SK-N-SH (cell line): ENCODE measurements around the gene LSM10. TPM values are rescaled to one million over a fixed set of nuclear protein-coding genes. Genes with fewer than 3 reads are reported as not detected.

ENCODE experiments used
- CTCF ChIA-PET: fragments of 300-600, 350-600 bp; formaldehyde crosslinking; extraction: SDS; loops from one replicate; lab custom pipeline; 2021; lab: Yijun Ruan, JAX
- POLR2A ChIA-PET: fragments of 350-600 bp; sonication (Branson Sonifier 250); formaldehyde crosslinking; extraction: SDS; loops from one replicate; lab custom pipeline; 2020; ENCODE audit warnings: antibody characterized with exemption, inconsistent platforms; lab: Yijun Ruan, JAX
- DNase-seq: peaks from one replicate; pipeline ENCODE4 v3.0.0; 2012
- H2AFZ ChIP-seq: fragments of 200-600 bp; sonication (generic); 2 replicates; pipeline ENCODE4 v1.8.1; 2016; ENCODE audit warnings: antibody characterized with exemption, mild to moderate bottlenecking, low read depth
- H3F3A ChIP-seq: fragments of 200-600 bp; sonication (generic); replicated peaks from 2 replicates; pipeline ENCODE3; 2016; ENCODE audit warnings: antibody characterized with exemption, mild to moderate bottlenecking; ENCODE audit not compliant: insufficient read depth
- H3K27ac ChIP-seq, 2 experiments: fragments of 200-500 bp in 1 of 2; fragments of 200-600 bp in 1 of 2; sonication (Bioruptor generic) in 1 of 2; sonication (generic), shearing (Covaris generic) in 1 of 2; 2 replicates each; pipeline versions ENCODE4 v1.5.1 to v1.6.1; 2014 to 2016; ENCODE audit warnings: low read depth in 2 of 2, inconsistent platforms in 1 of 2, low read length in 1 of 2, mild to moderate bottlenecking in 1 of 2, mixed read lengths in 1 of 2
- H3K27me3 ChIP-seq: fragments of 200-600 bp; sonication (generic), shearing (Covaris generic); 2 replicates; pipeline ENCODE4 v1.6.1; 2016; ENCODE audit warnings: mixed run types; ENCODE audit not compliant: insufficient read depth
- H3K36me3 ChIP-seq, 2 experiments: fragments of 200-500 bp in 1 of 2; fragments of 200-600 bp in 1 of 2; sonication (Bioruptor generic) in 1 of 2; sonication (generic) in 1 of 2; replicated peaks in 1 of 2; 2 replicates each; pipeline versions ENCODE3 to v1.5.1; 2014 to 2016; ENCODE audit warnings: low read length in 1 of 2, mild to moderate bottlenecking in 1 of 2; ENCODE audit not compliant: insufficient read depth in 2 of 2, control insufficient read depth in 1 of 2
- H3K4me1 ChIP-seq, 2 experiments: fragments of 200-500 bp in 1 of 2; fragments of 200-600 bp in 1 of 2; sonication (Bioruptor generic) in 1 of 2; sonication (generic), shearing (Covaris generic) in 1 of 2; 2 replicates each; pipeline versions ENCODE4 v1.5.1 to v1.6.1; 2014 to 2016; ENCODE audit warnings: low read depth in 1 of 2, low read length in 1 of 2, mixed run types in 1 of 2; ENCODE audit not compliant: insufficient read depth in 2 of 2, control insufficient read depth in 1 of 2
- H3K4me2 ChIP-seq: fragments of 200-600 bp; sonication (generic), shearing (Covaris generic); 2 replicates; pipeline ENCODE4 v1.6.1; 2017; ENCODE audit warnings: mixed run types
- H3K4me3 ChIP-seq, 2 experiments: fragments of 200-500 bp in 1 of 2; fragments of 200-600 bp in 1 of 2; sonication (Bioruptor generic) in 1 of 2; sonication (generic), shearing (Covaris generic) in 1 of 2; 2 replicates each; pipeline versions ENCODE4 v1.5.1 to v1.8.1; 2014 to 2016; ENCODE audit warnings: low read depth in 2 of 2, inconsistent platforms in 1 of 2, low read length in 1 of 2, mild to moderate bottlenecking in 1 of 2, mixed read lengths in 1 of 2, moderate library complexity in 1 of 2
- H3K79me2 ChIP-seq: fragments of 200-600 bp; sonication (generic); 2 replicates; pipeline ENCODE4 v1.8.1; 2017; ENCODE audit warnings: mild to moderate bottlenecking; ENCODE audit not compliant: insufficient read depth
- H3K9ac ChIP-seq: fragments of 200-600 bp; sonication (generic); 2 replicates; pipeline ENCODE4 v1.6.1; 2017; ENCODE audit warnings: mixed run types
- H3K9me2 ChIP-seq: fragments of 200-600 bp; sonication (generic); 2 replicates; pipeline ENCODE4 v1.6.1; 2017; ENCODE audit warnings: mixed run types
- H3K9me3 ChIP-seq: fragments of 200-600 bp; sonication (generic); 2 replicates; pipeline ENCODE4 v1.6.1; 2017; ENCODE audit warnings: mixed run types, mild to moderate bottlenecking, moderate library complexity
- H4K20me1 ChIP-seq: fragments of 200-600 bp; sonication (generic); 2 replicates; pipeline ENCODE4 v1.6.1; 2017; ENCODE audit warnings: mild to moderate bottlenecking, mixed run types; ENCODE audit not compliant: insufficient read depth
- CHD2 ChIP-seq: fragments of 150-350 bp; IDR thresholded peaks from 2 replicates; pipeline ENCODE4 v1.6.1; 2018; ENCODE audit warnings: low read length; ENCODE audit not compliant: partially characterized antibody
- CTCF ChIP-seq: fragments of 200-600 bp; sonication (generic); IDR thresholded peaks from 2 replicates; pipeline ENCODE4 v1.6.1; 2017; ENCODE audit warnings: antibody characterized with exemption, mild to moderate bottlenecking, moderate library complexity
- ELF1 ChIP-seq: IDR thresholded peaks from 2 replicates; pipeline ENCODE4 v1.4.0; 2012
- EP300 ChIP-seq, 2 experiments: IDR thresholded peaks; 2 replicates each; pipeline versions ENCODE4 v1.4.0 to v1.6.1; 2012; ENCODE audit warnings: borderline replicate concordance in 1 of 2, low read depth in 1 of 2, low read length in 1 of 2
- EZH2phosphoT487 ChIP-seq: fragments of 200-600 bp; sonication (generic); IDR thresholded peaks from 2 replicates; pipeline ENCODE4 v1.6.1; 2017; ENCODE audit warnings: low read depth, mixed run types, mild to moderate bottlenecking, antibody characterized with exemption, moderate library complexity, borderline replicate concordance
- FOXJ3 ChIP-seq: sonication (generic); formaldehyde crosslinking; IDR thresholded peaks from 2 replicates; pipeline ENCODE4 v1.5.1; 2020; ENCODE audit warnings: mild to moderate bottlenecking, missing genetic modification reagents
- FOXM1 ChIP-seq: IDR thresholded peaks from 2 replicates; pipeline ENCODE4 v1.4.0; 2012; ENCODE audit warnings: low read depth, mild to moderate bottlenecking
- GABPA ChIP-seq: IDR thresholded peaks from 2 replicates; pipeline ENCODE4 v1.4.0; 2012; ENCODE audit warnings: low read depth, mild to moderate bottlenecking
- GATA2 ChIP-seq: sonication (generic); formaldehyde crosslinking; IDR thresholded peaks from 2 replicates; pipeline ENCODE4 v1.5.0; 2020; ENCODE audit warnings: mild to moderate bottlenecking, missing genetic modification reagents
- IRF3 ChIP-seq: fragments of 150-350 bp; IDR thresholded peaks from 2 replicates; pipeline ENCODE4 v1.6.1; 2016; ENCODE audit warnings: mild to moderate bottlenecking, low read depth, low read length
- JUND ChIP-seq: IDR thresholded peaks from 2 replicates; pipeline ENCODE4 v1.4.0; 2012
- MEF2A ChIP-seq: IDR thresholded peaks from 2 replicates; pipeline ENCODE4 v1.4.0; 2012; ENCODE audit warnings: low read depth, borderline replicate concordance
- NRF1 ChIP-seq: IDR thresholded peaks from 2 replicates; pipeline ENCODE4 v1.6.1; 2012; ENCODE audit warnings: low read depth, mild to moderate bottlenecking, low read length
- RAD21 ChIP-seq: IDR thresholded peaks from 2 replicates; pipeline ENCODE4 v1.6.1; 2012; ENCODE audit warnings: mild to moderate bottlenecking, low read length
- RCOR1 ChIP-seq: fragments of 150-350 bp; IDR thresholded peaks from 2 replicates; pipeline ENCODE4 v1.6.1; 2017; ENCODE audit warnings: antibody characterized with exemption, low read length
- RFX5 ChIP-seq: IDR thresholded peaks from 2 replicates; pipeline ENCODE4 v1.6.1; 2012; ENCODE audit warnings: mild to moderate bottlenecking, improper control_type of control experiment, low read length
- RXRA ChIP-seq: IDR thresholded peaks from 2 replicates; pipeline ENCODE4 v1.4.0; 2012; ENCODE audit warnings: low read depth, mild to moderate bottlenecking, borderline replicate concordance
- SMC3 ChIP-seq: IDR thresholded peaks from 2 replicates; pipeline ENCODE4 v1.6.1; 2012; ENCODE audit warnings: low read depth, low read length, improper control_type of control experiment
- TCF12 ChIP-seq: IDR thresholded peaks from 2 replicates; pipeline ENCODE4 v1.4.0; 2012
- TEAD4 ChIP-seq: IDR thresholded peaks from 2 replicates; pipeline ENCODE4 v1.4.0; 2012; ENCODE audit warnings: mild to moderate bottlenecking, borderline replicate concordance; ENCODE audit not compliant: insufficient read depth
- USF1 ChIP-seq: IDR thresholded peaks from 2 replicates; pipeline ENCODE4 v1.4.0; 2012; ENCODE audit warnings: low read depth, borderline replicate concordance
- YY1 ChIP-seq: IDR thresholded peaks from 2 replicates; pipeline ENCODE4 v1.4.0; 2012; ENCODE audit warnings: low read depth, mild to moderate bottlenecking
- ZBTB33 ChIP-seq: IDR thresholded peaks from 2 replicates; pipeline ENCODE4 v1.4.0; 2012; ENCODE audit warnings: low read depth, borderline replicate concordance
- WGBS: methylation state at CpG from one replicate; pipeline ENCODE4 v1.1.6; 2017; ENCODE audit warnings: low lambda C conversion rate; 5-methylcytosine and 5-hydroxymethylcytosine counted together
- polyA plus RNA-seq, 3 experiments: library from polyadenylated mRNA; depleted of rRNA; stranded (reverse); fragments of >200 nt; gene quantifications; 2 replicates each; pipeline ENCODE4 v1.2.3, GENCODE V29; 2012

LSM10 gene
- polyA plus RNA-seq, 1 of the 3 experiments (the other 2 are of a cell fraction), result 96.8 TPM

- ChIA-PET CTCF (interaction anchor here (0.9 to 1.1 kb wide), 3 partner anchors 11 to 284 kb away, joined by 3 to 6 read pairs (median 4); partner anchors contain the start of genes OSCP1 and TRAPPC3), POLR2A (no interaction called here)
- no peak overlapping the region for H3K4me2 ChIP-seq
- H4K20me1 ChIP-seq, result no peaks in the 10 kb centered on the region
- H3K27me3 ChIP-seq, result no peaks in the 10 kb centered on the region
- WGBS, result 36% methylated on average over 1 of the region's 1 CpG
- H3K79me2 ChIP-seq, result no peaks in the 10 kb centered on the region
- TF ChIP-seq SMC3 (no peak), CHD2 (no peak), TCF12 (no peak), MEF2A (no peak), TEAD4 (no peak), ELF1 (no peak), EP300 (IDR thresholded peaks at IDR 0.05; ENCODE audit: borderline replicate concordance in 1 of 2, low read depth in 1 of 2, low read length in 1 of 2) (no peak)
- H3K36me3 ChIP-seq, result peaks cover 2 to 6% of the 10 kb centered on the region in 2 experiments
- DNase-seq, result no peak
- H3K9me2 ChIP-seq, result no peaks in the 10 kb centered on the region
- no peak overlapping the region for H3K27ac ChIP-seq
- no peaks in the 10 kb centered on the region for H3F3A ChIP-seq
- no peak overlapping the region for H2AFZ ChIP-seq
- no peak overlapping the region for H3K9ac ChIP-seq
- H3K9me3 ChIP-seq, result no peaks in the 10 kb centered on the region
- H3K4me3 ChIP-seq, result no peak overlapping the region
- H3K4me1 ChIP-seq, result no peaks in the 10 kb centered on the region
These were observed 35.4 kb upstream of the LSM10 start for GRCh38 chr1:36433102-36433501.

- CTCF ChIA-PET, result interaction anchor here (1.0 kb wide), 1 partner anchor 10 kb away, joined by 3 read pairs; no protein-coding TSS in a partner anchor
These were observed 34.9 kb upstream of the LSM10 start for GRCh38 chr1:36432616-36433015.

More at GRCh38 chr1:36432616-36433015, 34.9 kb upstream of the LSM10 start:
- WGBS, result 98% methylated on average over 4 of the region's 4 CpGs
- no peak overlapping the region for H3K4me3 ChIP-seq
- no peak for DNase-seq
- no peaks in the 10 kb centered on the region for H3K4me1 ChIP-seq
- no peak overlapping the region for H3K4me2 ChIP-seq
- POLR2A ChIA-PET, result no interaction called here
- no peaks in the 10 kb centered on the region for H3K79me2 ChIP-seq
- H3K36me3 ChIP-seq, result peaks cover 2 to 6% of the 10 kb centered on the region in 2 experiments
- H3K9ac ChIP-seq, result no peak overlapping the region
- no peaks in the 10 kb centered on the region for H4K20me1 ChIP-seq
- no peaks in the 10 kb centered on the region for H3K9me2 ChIP-seq
- H3K27ac ChIP-seq, result no peak overlapping the region
- no peak overlapping the region for H2AFZ ChIP-seq
- no peaks in the 10 kb centered on the region for H3K27me3 ChIP-seq
- no peaks in the 10 kb centered on the region for H3F3A ChIP-seq
- TF ChIP-seq USF1 (no peak), CTCF (no peak), ZBTB33 (no peak), GATA2 (no peak), FOXJ3 (no peak), RFX5 (no peak), RXRA (no peak), FOXM1 (no peak), GABPA (no peak), EZH2phosphoT487 (no peak), RAD21 (no peak), IRF3 (no peak), YY1 (no peak), RCOR1 (no peak), NRF1 (no peak), JUND (no peak)
- TF ChIP-seq, all 33 proteins: peak for 0
- H3K9me3 ChIP-seq, result no peaks in the 10 kb centered on the region
